A673 (cell line): Measurements from ENCODE around the gene DUSP1. TPM values are rescaled to one million over a fixed set of nuclear protein-coding genes. Genes with fewer than 3 reads are reported as not detected.

ENCODE experiments used
- Bru-seq: library from RNA; stranded (reverse); fragments of 400-500 nt; gene quantifications from one replicate; lab custom pipeline; 2021; lab: Mats Ljungman, UMichigan
- BruChase-seq, 2 experiments: library from RNA; stranded (reverse); fragments of 400-500 nt; gene quantifications; one replicate each; lab custom pipeline; 2021; lab: Mats Ljungman, UMichigan
- BruUV-seq: library from RNA; stranded (reverse); fragments of 400-500 nt; replicated peaks from 2 replicates; lab custom pipeline; 2021; lab: Mats Ljungman, UMichigan
- CTCF ChIA-PET: fragments of 300-600 bp; sonication (Branson Sonifier 250); formaldehyde crosslinking; loops from one replicate; lab custom pipeline; 2022; ENCODE audit warnings: antibody characterized with exemption; lab: Charles Lee
- POLR2A ChIA-PET: fragments of 300-600 bp; sonication (Branson Sonifier 250); formaldehyde crosslinking; loops from one replicate; lab custom pipeline; 2022; ENCODE audit warnings: antibody characterized with exemption; ENCODE audit not compliant: low non-redundant PET; lab: Charles Lee
- DNase-seq: peaks from one replicate; pipeline ENCODE4 v3.0.0-alpha.2; 2015; ENCODE audit warnings: low spot score
- H3K27ac ChIP-seq: fragments of 200-600 bp; sonication (generic); 2 replicates; pipeline ENCODE4 v1.5.1; 2016; ENCODE audit warnings: mixed run types, low read depth, mild to moderate bottlenecking, mixed read lengths, antibody characterized with exemption, low read length; ENCODE audit not compliant: poor library complexity, severe bottlenecking
- H3K27me3 ChIP-seq: fragments of 200-600 bp; sonication (generic); replicated peaks from 2 replicates; pipeline ENCODE4 v1.6.1; 2017; ENCODE audit warnings: mixed run types, low read depth, mild to moderate bottlenecking, mixed read lengths, antibody characterized with exemption, low read length; ENCODE audit not compliant: insufficient read depth, poor library complexity
- H3K36me3 ChIP-seq: fragments of 200-600 bp; sonication (generic); 2 replicates; pipeline ENCODE4 v1.6.1; 2016; ENCODE audit warnings: mixed run types, mild to moderate bottlenecking, mixed read lengths, antibody characterized with exemption, low read length; ENCODE audit not compliant: insufficient read depth, poor library complexity, severe bottlenecking
- H3K4me1 ChIP-seq: fragments of 200-600 bp; sonication (generic); 2 replicates; pipeline ENCODE4 v1.6.1; 2017; ENCODE audit warnings: mixed run types, mild to moderate bottlenecking, mixed read lengths, antibody characterized with exemption, low read length; ENCODE audit not compliant: insufficient read depth, poor library complexity, severe bottlenecking
- H3K4me3 ChIP-seq: fragments of 200-600 bp; sonication (generic); 2 replicates; pipeline ENCODE4 v1.5.1; 2016; ENCODE audit warnings: low read depth, mixed run types, mild to moderate bottlenecking, mixed read lengths, low read length; ENCODE audit not compliant: poor library complexity, severe bottlenecking
- H3K9me3 ChIP-seq: fragments of 200-600 bp; sonication (generic); 2 replicates; pipeline ENCODE4 v1.6.1; 2016; ENCODE audit warnings: mixed run types, low read depth, mild to moderate bottlenecking, mixed read lengths, antibody characterized with exemption, low read length; ENCODE audit not compliant: poor library complexity, severe bottlenecking
- EZH2 ChIP-seq: fragments of 200-600 bp; sonication (generic); IDR thresholded peaks from 2 replicates; pipeline ENCODE4 v1.6.1; 2017; ENCODE audit warnings: borderline replicate concordance, low read depth, mild to moderate bottlenecking, mixed read lengths, antibody characterized with exemption, low read length; ENCODE audit not compliant: poor library complexity, severe bottlenecking
- intact Hi-C: fragments of 100-400 bp; cut with micrococcal nuclease; formaldehyde crosslinking; loops from one replicate; pipeline ENCODE4 v1.10.0; 2022; ENCODE audit not compliant: unreplicated experiment
- long read RNA-seq: library from polyadenylated mRNA; stranded (forward); transcript quantifications from one replicate; pipeline ENCODE4 v2.0.0, GENCODE V29; 2022
- total RNA-seq: library from RNA; stranded (reverse); gene quantifications from 2 replicates; pipeline ENCODE4 v1.2.3, GENCODE V29; 2021
- TF ChIP-seq, protein P1 (sequence below): fragments of 300-800, 200-600 bp; sonication (generic); conservative IDR thresholded peaks from 2 replicates; pipeline ENCODE4 v1.5.1; 2017; ENCODE audit warnings: low read depth, mild to moderate bottlenecking, antibody characterized with exemption, low read length, moderate library complexity, mixed read lengths

Gene DUSP1
- 11.3 and 13.1 TPM in 2 replicates for total RNA-seq
- Bru-seq, nascent RNA = percentile 78 among the genes with signal in this experiment
- BruChase-seq, experiment 1, labeled RNA remaining after a 2-hour chase = percentile 61 among the genes with signal in this experiment
- BruChase-seq, experiment 2, labeled RNA remaining after a 6-hour chase = percentile 45 among the genes with signal in this experiment
- long read RNA-seq, transcript DUSP1-201 (4 exons, 2,019 nt) = major isoform, 34 of 35 reads
- long read RNA-seq, partial matches to known transcripts = 1 of 35 reads
- long read RNA-seq, other reads (novel, unspliced or antisense) = 0 of 35 reads

GRCh38 chr5:172770675-172771438, at the start of gene DUSP1:
DUSP1 (minus strand) TSS chr5:172771195; CDS start chr5:172770952, 243 bp downstream.
- TF ChIP-seq, protein P1, sequence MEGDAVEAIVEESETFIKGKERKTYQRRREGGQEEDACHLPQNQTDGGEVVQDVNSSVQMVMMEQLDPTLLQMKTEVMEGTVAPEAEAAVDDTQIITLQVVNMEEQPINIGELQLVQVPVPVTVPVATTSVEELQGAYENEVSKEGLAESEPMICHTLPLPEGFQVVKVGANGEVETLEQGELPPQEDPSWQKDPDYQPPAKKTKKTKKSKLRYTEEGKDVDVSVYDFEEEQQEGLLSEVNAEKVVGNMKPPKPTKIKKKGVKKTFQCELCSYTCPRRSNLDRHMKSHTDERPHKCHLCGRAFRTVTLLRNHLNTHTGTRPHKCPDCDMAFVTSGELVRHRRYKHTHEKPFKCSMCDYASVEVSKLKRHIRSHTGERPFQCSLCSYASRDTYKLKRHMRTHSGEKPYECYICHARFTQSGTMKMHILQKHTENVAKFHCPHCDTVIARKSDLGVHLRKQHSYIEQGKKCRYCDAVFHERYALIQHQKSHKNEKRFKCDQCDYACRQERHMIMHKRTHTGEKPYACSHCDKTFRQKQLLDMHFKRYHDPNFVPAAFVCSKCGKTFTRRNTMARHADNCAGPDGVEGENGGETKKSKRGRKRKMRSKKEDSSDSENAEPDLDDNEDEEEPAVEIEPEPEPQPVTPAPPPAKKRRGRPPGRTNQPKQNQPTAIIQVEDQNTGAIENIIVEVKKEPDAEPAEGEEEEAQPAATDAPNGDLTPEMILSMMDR = peak; percentile 30; the same call in 1 of the 2 replicates
- no peak for TF ChIP-seq EZH2
- BruUV-seq = no TSS peak
- H3K27me3 ChIP-seq = no peaks in the 10 kb centered on the region
- peak; percentile 94 for DNase-seq
- H3K4me1 ChIP-seq = peaks cover 42% of the 10 kb centered on the region
- ChIA-PET CTCF (interaction anchor here (1.3 to 1.8 kb wide), 2 partner anchors 56 to 64 kb away, joined by 3 to 8 read pairs; no protein-coding TSS in a partner anchor), POLR2A (interaction anchor here (0.6 to 0.9 kb wide), 2 partner anchors 11 to 43 kb away, joined by 3 read pairs; no protein-coding TSS in a partner anchor)
- peaks cover 16% of the 10 kb centered on the region for H3K36me3 ChIP-seq
- H3K27ac ChIP-seq = peak within 1 kb of the TSS; percentile 99
- H3K4me3 ChIP-seq = peak within 1 kb of the TSS; percentile 91
- H3K9me3 ChIP-seq = no peaks in the 10 kb centered on the region
- intact Hi-C loops = loop anchor here (5.0 kb wide), 1 partner anchor 161 kb away; no protein-coding TSS in a partner anchor

DNA sequence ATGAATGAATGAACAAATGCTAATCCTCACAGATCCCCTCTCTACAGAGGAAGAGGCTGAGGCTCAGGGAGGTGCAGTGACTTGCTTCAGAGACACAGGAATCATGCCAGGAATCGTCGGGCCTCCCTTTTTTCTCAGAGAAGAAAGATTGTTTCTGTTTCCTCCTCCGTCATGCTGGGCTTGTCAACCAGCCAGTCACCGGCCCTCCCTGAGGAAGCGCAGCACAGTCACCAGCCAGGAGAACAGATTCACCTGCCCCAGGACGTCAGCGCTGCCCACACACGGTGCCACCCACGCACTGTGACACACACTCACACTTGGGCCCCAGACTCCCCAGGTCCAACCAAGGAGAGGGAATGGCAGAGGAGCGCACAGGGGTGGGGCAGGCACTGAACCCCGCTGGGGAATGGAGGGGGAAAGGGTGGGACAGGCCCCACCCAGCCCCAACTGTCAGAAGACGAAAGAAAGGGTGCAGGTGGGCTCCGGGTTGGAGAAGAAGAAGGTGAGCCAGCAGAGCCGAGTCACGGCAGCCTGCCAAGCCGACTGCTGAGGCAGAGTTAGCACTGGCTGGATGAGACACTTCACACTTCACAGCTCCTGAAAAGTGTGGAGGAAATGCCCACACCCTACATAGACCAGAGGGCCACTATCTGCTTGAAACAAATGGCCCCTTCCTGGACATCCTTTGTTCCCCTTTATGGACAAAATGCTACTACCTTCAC, 49.2 kb upstream of the DUSP1 start:
- BruUV-seq = no TSS peak
- intact Hi-C loops = no loop called here
- POLR2A ChIA-PET = no interaction called here
- CTCF ChIA-PET = no interaction called here
- no peaks in the 10 kb centered on the region for H3K4me1 ChIP-seq
- TF ChIP-seq, protein P1 = no peak
- TF ChIP-seq EZH2 = no peak
- no peaks in the 10 kb centered on the region for H3K27me3 ChIP-seq
- no peak overlapping the region for H3K4me3 ChIP-seq
- no peak overlapping the region for H3K27ac ChIP-seq
- DNase-seq = no peak
- H3K36me3 ChIP-seq = no peaks in the 10 kb centered on the region
- H3K9me3 ChIP-seq = no peaks in the 10 kb centered on the region

DNA sequence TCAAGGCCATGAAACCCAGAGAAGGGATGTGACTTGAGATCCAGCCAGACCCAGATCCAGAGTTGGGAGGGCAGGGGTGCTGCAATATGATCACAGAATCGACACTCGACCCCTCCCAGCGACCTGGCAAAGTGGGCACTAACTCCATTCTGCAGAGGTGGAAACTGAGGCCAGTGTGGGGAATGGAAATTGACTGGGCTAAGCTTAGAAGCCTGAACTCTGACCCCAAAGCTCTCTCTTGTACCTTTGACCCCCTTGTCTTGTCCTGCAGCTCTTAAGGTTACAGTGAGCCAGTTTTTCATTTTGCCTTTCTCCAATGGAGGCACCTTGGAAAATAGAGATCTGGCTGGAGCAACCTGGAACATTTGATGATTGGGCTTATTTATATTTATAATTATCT, 48.6 kb upstream of the DUSP1 start:
- BruUV-seq = no TSS peak
- Histone ChIP-seq H3K36me3 (no peaks in the 10 kb centered on the region), H3K27me3 (no peaks in the 10 kb centered on the region), H3K9me3 (no peaks in the 10 kb centered on the region), H3K27ac (no peak overlapping the region), H3K4me3 (no peak overlapping the region), H3K4me1 (no peaks in the 10 kb centered on the region)
- DNase-seq = no peak
- TF ChIP-seq, protein P1 = no peak
- TF ChIP-seq EZH2 = no peak
- ChIA-PET POLR2A (no interaction called here), CTCF (no interaction called here)
- intact Hi-C loops = no loop called here
